IMR-90 (cell line): ENCODE measurements around the gene TNS2. TPM values are rescaled to one million over a fixed set of nuclear protein-coding genes. Genes with fewer than 3 reads are reported as not detected.

ENCODE experiments used
- ATAC-seq: fragments of 200-7000 bp; cut with Tn5 transposase; 2 replicates; pipeline ENCODE4 v1.9.1; 2020; ENCODE audit warnings: low read depth, mild to moderate bottlenecking, moderate library complexity
- BruUV-seq: library from RNA; stranded (reverse); fragments of 400-500 nt; replicated peaks from 2 replicates; lab custom pipeline; 2021; lab: Mats Ljungman, UMichigan
- CTCF ChIA-PET: fragments of 300-600 bp; formaldehyde crosslinking; extraction: SDS; loops from one replicate; lab custom pipeline; 2021; ENCODE audit warnings: antibody characterized with exemption; lab: Yijun Ruan, JAX
- POLR2A ChIA-PET: fragments of 300-600 bp; sonication (Branson Sonifier 250); formaldehyde crosslinking; loops from one replicate; lab custom pipeline; 2022; ENCODE audit warnings: antibody characterized with exemption; ENCODE audit not compliant: unreplicated experiment; lab: Charles Lee
- DNase-seq: peaks from one replicate; pipeline ENCODE4 v3.0.0; 2013
- H2AFZ ChIP-seq: replicated peaks from 2 replicates; pipeline ENCODE3; 2013; ENCODE audit warnings: low read length, mild to moderate bottlenecking; ENCODE audit not compliant: poor library complexity
- H2AK5ac ChIP-seq: 2 replicates; pipeline ENCODE4 v1.6.1; 2013; ENCODE audit warnings: low read depth, low read length, inconsistent platforms
- H2AK9ac ChIP-seq: replicated peaks from 2 replicates; pipeline ENCODE3; 2013; ENCODE audit warnings: mild to moderate bottlenecking, low read depth, low read length, moderate library complexity; ENCODE audit not compliant: poor library complexity
- H2BK120ac ChIP-seq: 2 replicates; pipeline ENCODE4 v1.6.1; 2013; ENCODE audit warnings: low read depth, low read length, inconsistent platforms
- H2BK15ac ChIP-seq: 3 replicates; pipeline ENCODE4 v1.6.1; 2013; ENCODE audit warnings: low read depth, low read length, inconsistent platforms
- H2BK20ac ChIP-seq: 2 replicates; pipeline ENCODE4 v1.6.1; 2013; ENCODE audit warnings: low read depth, mild to moderate bottlenecking, inconsistent platforms, low read length, moderate library complexity
- H2BK5ac ChIP-seq: 2 replicates; pipeline ENCODE4 v1.6.1; 2013; ENCODE audit warnings: mild to moderate bottlenecking, low read depth, low read length, inconsistent platforms; ENCODE audit not compliant: poor library complexity, severe bottlenecking
- H3K14ac ChIP-seq: replicated peaks from 2 replicates; pipeline ENCODE4 v1.6.1; 2013; ENCODE audit warnings: low read depth, low read length, inconsistent platforms
- H3K18ac ChIP-seq: 2 replicates; pipeline ENCODE4 v1.6.1; 2013; ENCODE audit warnings: low read depth, low read length, control low read depth
- H3K23ac ChIP-seq: 2 replicates; pipeline ENCODE4 v1.6.1; 2013; ENCODE audit warnings: low read depth, low read length, inconsistent platforms
- H3K27ac ChIP-seq: 2 replicates; pipeline ENCODE4 v1.5.1; 2013; ENCODE audit warnings: mild to moderate bottlenecking, control low read depth, low read length; ENCODE audit not compliant: insufficient read depth
- H3K27me3 ChIP-seq: 2 replicates; pipeline ENCODE4 v1.6.1; 2013; ENCODE audit warnings: low read length; ENCODE audit not compliant: control insufficient read depth, insufficient read depth
- H3K36me3 ChIP-seq: 2 replicates; pipeline ENCODE4 v1.6.1; 2013; ENCODE audit warnings: low read length, mixed read lengths; ENCODE audit not compliant: control insufficient read depth, insufficient read depth
- H3K4ac ChIP-seq: 2 replicates; pipeline ENCODE4 v1.6.1; 2013; ENCODE audit warnings: low read depth, low read length, inconsistent platforms
- H3K4me1 ChIP-seq: 2 replicates; pipeline ENCODE4 v1.6.1; 2013; ENCODE audit warnings: low read length, mixed read lengths; ENCODE audit not compliant: control insufficient read depth, insufficient read depth
- H3K4me2 ChIP-seq: 2 replicates; pipeline ENCODE4 v1.6.1; 2013; ENCODE audit warnings: low read depth, mild to moderate bottlenecking, control low read depth, low read length, moderate library complexity
- H3K4me3 ChIP-seq: 2 replicates; pipeline ENCODE4 v1.5.1; 2013; ENCODE audit warnings: low read depth, mild to moderate bottlenecking, control low read depth, low read length, moderate library complexity; ENCODE audit not compliant: insufficient read depth
- H3K56ac ChIP-seq: 2 replicates; pipeline ENCODE4 v1.6.1; 2013; ENCODE audit warnings: low read length, inconsistent platforms; ENCODE audit not compliant: insufficient read depth; ENCODE audit errors: extremely low read depth
- H3K79me1 ChIP-seq, 2 experiments: 2 replicates each; pipeline ENCODE4 v1.6.1; 2013; ENCODE audit warnings: low read length in 2 of 2, inconsistent platforms in 1 of 2, low read depth in 1 of 2
- H3K9ac ChIP-seq: 2 replicates; pipeline ENCODE4 v1.6.1; 2013; ENCODE audit warnings: low read depth, low read length, control low read depth
- H3K9me1 ChIP-seq: 2 replicates; pipeline ENCODE4 v1.6.1; 2013; ENCODE audit warnings: low read length, inconsistent platforms; ENCODE audit not compliant: insufficient read depth
- H3K9me3 ChIP-seq: 2 replicates; pipeline ENCODE4 v1.6.1; 2013; ENCODE audit warnings: low read length; ENCODE audit not compliant: control insufficient read depth, insufficient read depth
- H4K20me1 ChIP-seq: 2 replicates; pipeline ENCODE4 v1.6.1; 2013; ENCODE audit warnings: low read length, inconsistent platforms; ENCODE audit not compliant: insufficient read depth
- H4K5ac ChIP-seq: 2 replicates; pipeline ENCODE4 v1.6.1; 2013; ENCODE audit warnings: mild to moderate bottlenecking, low read depth, low read length, control low read depth
- H4K8ac ChIP-seq, 2 experiments: 2 replicates each; pipeline ENCODE4 v1.6.1; 2013; ENCODE audit warnings: low read depth in 2 of 2, low read length in 2 of 2, control low read depth in 1 of 2, inconsistent platforms in 1 of 2
- H4K91ac ChIP-seq: 2 replicates; pipeline ENCODE4 v1.6.1; 2013; ENCODE audit warnings: low read depth, low read length, inconsistent platforms; ENCODE audit not compliant: insufficient read depth
- BHLHE40 ChIP-seq: fragments of 150-350 bp; IDR thresholded peaks from 2 replicates; pipeline ENCODE4 v1.6.1; 2016; ENCODE audit warnings: mild to moderate bottlenecking, low read depth, low read length
- CEBPB ChIP-seq: IDR thresholded peaks from 2 replicates; pipeline ENCODE4 v1.6.1; 2012; ENCODE audit warnings: low read depth, low read length, improper control_type of control experiment
- FOS ChIP-seq: fragments of 150-350 bp; IDR thresholded peaks from 2 replicates; pipeline ENCODE4 v1.6.1; 2016; ENCODE audit warnings: low read depth, low read length
- MAFK ChIP-seq: IDR thresholded peaks from 2 replicates; pipeline ENCODE4 v1.6.1; 2012; ENCODE audit warnings: low read depth, low read length, improper control_type of control experiment
- MAZ ChIP-seq: IDR thresholded peaks from 2 replicates; pipeline ENCODE4 v1.6.1; 2012; ENCODE audit warnings: low read depth, mild to moderate bottlenecking, low read length, improper control_type of control experiment, moderate library complexity, borderline replicate concordance
- MXI1 ChIP-seq: IDR thresholded peaks from 2 replicates; pipeline ENCODE4 v1.6.1; 2012; ENCODE audit warnings: low read depth, mild to moderate bottlenecking, low read length, moderate library complexity, borderline replicate concordance
- NFE2L2 ChIP-seq: fragments of 150-350 bp; IDR thresholded peaks from 2 replicates; pipeline ENCODE4 v1.6.1; 2016; ENCODE audit warnings: low read depth, mild to moderate bottlenecking, low read length
- POLR2A ChIP-seq: IDR thresholded peaks from 2 replicates; pipeline ENCODE4 v1.6.1; 2012; ENCODE audit warnings: mild to moderate bottlenecking, low read depth, low read length
- RAD21 ChIP-seq: IDR thresholded peaks from 2 replicates; pipeline ENCODE4 v1.6.1; 2012; ENCODE audit warnings: low read length, improper control_type of control experiment
- RCOR1 ChIP-seq: IDR thresholded peaks from 2 replicates; pipeline ENCODE4 v1.6.1; 2012; ENCODE audit warnings: mild to moderate bottlenecking, low read length, improper control_type of control experiment; ENCODE audit not compliant: insufficient replicate concordance
- SMC3 ChIP-seq: fragments of 150-350 bp; IDR thresholded peaks from 2 replicates; pipeline ENCODE4 v1.6.1; 2016; ENCODE audit warnings: low read depth, mild to moderate bottlenecking, antibody characterized with exemption, low read length, moderate library complexity
- WGBS, 2 experiments: methylation state at CpG; one replicate each; pipeline versions ENCODE4 v1.1.5 to v1.1.7; 2013; ENCODE audit warnings: missing lambda C conversion rate in 2 of 2; ENCODE audit not compliant: insufficient read length in 1 of 2; ENCODE audit errors: extremely low coverage in 2 of 2; 5-methylcytosine and 5-hydroxymethylcytosine counted together
- dilution Hi-C: fragments of 300-500 bp; cut with HindIII; formaldehyde crosslinking; loops from one replicate; pipeline ENCODE4 v1.14.3; 2018; ENCODE audit warnings: low sequenced_read_pairs; ENCODE audit not compliant: unreplicated experiment
- in situ Hi-C: fragments of 300-500 bp; cut with MboI; formaldehyde crosslinking; loops from 3 replicates; pipeline ENCODE4 v1.14.3; 2019; ENCODE audit warnings: low sequenced_read_pairs, inconsistent platforms, mixed read lengths
- intact Hi-C: fragments of 100-400 bp; cut with micrococcal nuclease; formaldehyde crosslinking; loops from 2 replicates; pipeline ENCODE4 v1.10.0; 2022
- polyA plus RNA-seq, 3 experiments: library from polyadenylated mRNA; depleted of rRNA; stranded (reverse); fragments of >200 nt; gene quantifications; 2 replicates each; pipeline ENCODE4 v1.2.3, GENCODE V29; 2012; ENCODE audit warnings: low replicate concordance in 1 of 3
- total RNA-seq: library from RNA; depleted of rRNA; stranded (reverse); fragments of >200 nt; gene quantifications from 2 replicates; pipeline ENCODE4 v1.2.3, GENCODE V29; 2012
- TF ChIP-seq, protein P1 (sequence below): fragments of 150-350 bp; IDR thresholded peaks from 2 replicates; pipeline ENCODE4 v1.6.1; 2016; ENCODE audit warnings: low read depth, mild to moderate bottlenecking, low read length, moderate library complexity, borderline replicate concordance
- TF ChIP-seq, protein P2 (sequence below): fragments of 150-350 bp; IDR thresholded peaks from 2 replicates; pipeline ENCODE4 v1.6.1; 2017; ENCODE audit warnings: mild to moderate bottlenecking, antibody characterized with exemption, low read length, low read depth
- TF ChIP-seq, protein P3 (sequence below): conservative IDR thresholded peaks from 2 replicates; pipeline ENCODE4 v1.5.1; 2012; ENCODE audit warnings: mild to moderate bottlenecking, low read depth, low read length, improper control_type of control experiment

TNS2 gene
- total and polyA plus RNA-seq, 2 of the 4 experiments (the other 2 are of a cell fraction), result 10.4 to 67.2 TPM

DNA sequence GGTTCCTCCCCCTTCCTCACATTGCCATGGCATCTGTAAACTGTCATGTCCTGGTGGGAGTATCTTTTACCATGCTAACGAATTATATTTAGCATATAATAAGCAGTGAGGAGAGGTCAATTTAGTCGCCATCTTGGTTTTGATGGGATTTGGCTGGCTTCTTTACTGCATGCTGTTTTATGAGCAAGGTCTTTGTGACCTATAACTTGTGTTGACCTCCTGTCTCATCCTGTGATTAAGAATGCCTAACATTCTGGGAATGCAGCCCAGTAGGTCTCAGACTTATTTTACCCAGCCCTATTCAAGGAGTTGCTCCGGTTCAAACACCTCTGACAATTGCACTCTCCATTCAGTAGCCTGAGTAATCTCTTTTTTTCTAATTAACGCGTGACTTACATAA, 45.7 kb upstream of the TNS2 start:
- Histone ChIP-seq H2BK120ac (no peak overlapping the region), H4K91ac (no peak overlapping the region), H3K23ac (no peak overlapping the region), H4K20me1 (peaks cover 26% of the 10 kb centered on the region), H3K9me3 (no peaks in the 10 kb centered on the region), H3K9ac (no peak overlapping the region), H3K4me3 (no peak overlapping the region), H2BK15ac (no peak overlapping the region), H2AK9ac (no peak overlapping the region), H3K14ac (no peak overlapping the region), H4K8ac (no peak overlapping the region), H3K27me3 (no peaks in the 10 kb centered on the region), H3K36me3 (no peaks in the 10 kb centered on the region; the same call in 1 of the 2 replicates), H3K18ac (no peak overlapping the region), H3K4ac (no peak overlapping the region), H4K5ac (no peak overlapping the region), H2BK5ac (no peak overlapping the region), H3K79me1 (peaks cover 17 to 34% of the 10 kb centered on the region in 2 experiments; a peak in 3 of 4 replicates), H2BK20ac (no peak overlapping the region), H3K4me2 (no peak overlapping the region), H3K4me1 (peaks cover 7% of the 10 kb centered on the region), H3K56ac (no peak overlapping the region), H3K27ac (no peak overlapping the region), H2AFZ (no peak overlapping the region), H3K9me1 (peaks cover 7% of the 10 kb centered on the region), H2AK5ac (no peak overlapping the region)
- no peak for TF ChIP-seq MAZ
- TF ChIP-seq MAFK, result no peak
- TF ChIP-seq BHLHE40, result no peak
- TF ChIP-seq POLR2A, result no peak
- TF ChIP-seq, protein P1, sequence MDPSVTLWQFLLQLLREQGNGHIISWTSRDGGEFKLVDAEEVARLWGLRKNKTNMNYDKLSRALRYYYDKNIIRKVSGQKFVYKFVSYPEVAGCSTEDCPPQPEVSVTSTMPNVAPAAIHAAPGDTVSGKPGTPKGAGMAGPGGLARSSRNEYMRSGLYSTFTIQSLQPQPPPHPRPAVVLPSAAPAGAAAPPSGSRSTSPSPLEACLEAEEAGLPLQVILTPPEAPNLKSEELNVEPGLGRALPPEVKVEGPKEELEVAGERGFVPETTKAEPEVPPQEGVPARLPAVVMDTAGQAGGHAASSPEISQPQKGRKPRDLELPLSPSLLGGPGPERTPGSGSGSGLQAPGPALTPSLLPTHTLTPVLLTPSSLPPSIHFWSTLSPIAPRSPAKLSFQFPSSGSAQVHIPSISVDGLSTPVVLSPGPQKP, result no peak
- TF ChIP-seq, protein P2, sequence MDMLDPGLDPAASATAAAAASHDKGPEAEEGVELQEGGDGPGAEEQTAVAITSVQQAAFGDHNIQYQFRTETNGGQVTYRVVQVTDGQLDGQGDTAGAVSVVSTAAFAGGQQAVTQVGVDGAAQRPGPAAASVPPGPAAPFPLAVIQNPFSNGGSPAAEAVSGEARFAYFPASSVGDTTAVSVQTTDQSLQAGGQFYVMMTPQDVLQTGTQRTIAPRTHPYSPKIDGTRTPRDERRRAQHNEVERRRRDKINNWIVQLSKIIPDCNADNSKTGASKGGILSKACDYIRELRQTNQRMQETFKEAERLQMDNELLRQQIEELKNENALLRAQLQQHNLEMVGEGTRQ, result no peak
- no peak for TF ChIP-seq RAD21
- TF ChIP-seq CEBPB, result no peak
- TF ChIP-seq SMC3, result no peak
- TF ChIP-seq FOS, result no peak
- no peak for TF ChIP-seq RCOR1
- no peak for TF ChIP-seq NFE2L2
- no peak for TF ChIP-seq MXI1
- TF ChIP-seq, protein P3, sequence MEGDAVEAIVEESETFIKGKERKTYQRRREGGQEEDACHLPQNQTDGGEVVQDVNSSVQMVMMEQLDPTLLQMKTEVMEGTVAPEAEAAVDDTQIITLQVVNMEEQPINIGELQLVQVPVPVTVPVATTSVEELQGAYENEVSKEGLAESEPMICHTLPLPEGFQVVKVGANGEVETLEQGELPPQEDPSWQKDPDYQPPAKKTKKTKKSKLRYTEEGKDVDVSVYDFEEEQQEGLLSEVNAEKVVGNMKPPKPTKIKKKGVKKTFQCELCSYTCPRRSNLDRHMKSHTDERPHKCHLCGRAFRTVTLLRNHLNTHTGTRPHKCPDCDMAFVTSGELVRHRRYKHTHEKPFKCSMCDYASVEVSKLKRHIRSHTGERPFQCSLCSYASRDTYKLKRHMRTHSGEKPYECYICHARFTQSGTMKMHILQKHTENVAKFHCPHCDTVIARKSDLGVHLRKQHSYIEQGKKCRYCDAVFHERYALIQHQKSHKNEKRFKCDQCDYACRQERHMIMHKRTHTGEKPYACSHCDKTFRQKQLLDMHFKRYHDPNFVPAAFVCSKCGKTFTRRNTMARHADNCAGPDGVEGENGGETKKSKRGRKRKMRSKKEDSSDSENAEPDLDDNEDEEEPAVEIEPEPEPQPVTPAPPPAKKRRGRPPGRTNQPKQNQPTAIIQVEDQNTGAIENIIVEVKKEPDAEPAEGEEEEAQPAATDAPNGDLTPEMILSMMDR, result no peak
- dilution Hi-C loops (no loop called here), in situ Hi-C loops (no loop called here), intact Hi-C loops (no loop called here)
- 67% methylated on average over 2 of the region's 5 CpGs; no CpG with 5 or more reads in 1 of the 2 experiments for WGBS, 2 experiments
- ATAC-seq, result no peak
- no TSS peak for BruUV-seq
- POLR2A ChIA-PET, result no interaction called here
- CTCF ChIA-PET, result no interaction called here
- no peak for DNase-seq
